ENCODE results near the gene AP2A1.

GRCh38 chr19:49851456-49852259 is 84.9 kb downstream of the AP2A1 start:
- TF ChIP-seq, protein P1, sequence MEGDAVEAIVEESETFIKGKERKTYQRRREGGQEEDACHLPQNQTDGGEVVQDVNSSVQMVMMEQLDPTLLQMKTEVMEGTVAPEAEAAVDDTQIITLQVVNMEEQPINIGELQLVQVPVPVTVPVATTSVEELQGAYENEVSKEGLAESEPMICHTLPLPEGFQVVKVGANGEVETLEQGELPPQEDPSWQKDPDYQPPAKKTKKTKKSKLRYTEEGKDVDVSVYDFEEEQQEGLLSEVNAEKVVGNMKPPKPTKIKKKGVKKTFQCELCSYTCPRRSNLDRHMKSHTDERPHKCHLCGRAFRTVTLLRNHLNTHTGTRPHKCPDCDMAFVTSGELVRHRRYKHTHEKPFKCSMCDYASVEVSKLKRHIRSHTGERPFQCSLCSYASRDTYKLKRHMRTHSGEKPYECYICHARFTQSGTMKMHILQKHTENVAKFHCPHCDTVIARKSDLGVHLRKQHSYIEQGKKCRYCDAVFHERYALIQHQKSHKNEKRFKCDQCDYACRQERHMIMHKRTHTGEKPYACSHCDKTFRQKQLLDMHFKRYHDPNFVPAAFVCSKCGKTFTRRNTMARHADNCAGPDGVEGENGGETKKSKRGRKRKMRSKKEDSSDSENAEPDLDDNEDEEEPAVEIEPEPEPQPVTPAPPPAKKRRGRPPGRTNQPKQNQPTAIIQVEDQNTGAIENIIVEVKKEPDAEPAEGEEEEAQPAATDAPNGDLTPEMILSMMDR (IDR thresholded peaks at IDR 0.05) = no peak
- no peak for TF ChIP-seq POLR2A (IDR thresholded peaks at IDR 0.05)
